Astrocyte (in vitro differentiated cells and primary cell): ENCODE measurements around the gene VPS37C.

Experiments used
- EZH2 ChIP-seq: IDR thresholded peaks from 2 replicates; pipeline ENCODE4 v1.6.1; 2012; ENCODE audit warnings: mild to moderate bottlenecking, low read length, inconsistent platforms; ENCODE audit not compliant: insufficient read depth
- TF ChIP-seq, protein P1 (sequence below): IDR thresholded peaks from 2 replicates; pipeline ENCODE4 v1.5.1; 2011; ENCODE audit warnings: low read depth, mild to moderate bottlenecking, inconsistent platforms, low read length, moderate library complexity; ENCODE audit not compliant: insufficient read depth

DNA sequence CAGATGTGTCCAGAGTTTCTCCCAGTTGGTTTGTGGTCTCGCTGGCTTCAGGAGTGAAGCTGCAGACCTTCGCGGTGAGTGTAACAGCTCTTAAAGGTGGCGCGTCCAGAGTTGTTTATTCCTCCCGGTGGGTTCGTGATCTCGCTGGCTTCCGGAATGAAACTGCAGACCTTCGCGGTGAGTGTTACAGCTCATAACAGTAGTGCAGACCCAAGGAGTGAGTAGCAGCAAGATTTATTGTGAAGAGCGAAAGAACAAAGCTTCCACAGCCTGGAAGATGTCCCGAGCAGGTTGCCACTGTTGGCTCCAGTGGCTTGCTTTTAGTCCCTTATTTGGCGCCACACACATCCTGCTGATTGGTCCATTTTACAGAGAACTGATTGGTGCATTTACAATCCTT lies 40.2 kb upstream of the VPS37C start:
- TF ChIP-seq, protein P1, sequence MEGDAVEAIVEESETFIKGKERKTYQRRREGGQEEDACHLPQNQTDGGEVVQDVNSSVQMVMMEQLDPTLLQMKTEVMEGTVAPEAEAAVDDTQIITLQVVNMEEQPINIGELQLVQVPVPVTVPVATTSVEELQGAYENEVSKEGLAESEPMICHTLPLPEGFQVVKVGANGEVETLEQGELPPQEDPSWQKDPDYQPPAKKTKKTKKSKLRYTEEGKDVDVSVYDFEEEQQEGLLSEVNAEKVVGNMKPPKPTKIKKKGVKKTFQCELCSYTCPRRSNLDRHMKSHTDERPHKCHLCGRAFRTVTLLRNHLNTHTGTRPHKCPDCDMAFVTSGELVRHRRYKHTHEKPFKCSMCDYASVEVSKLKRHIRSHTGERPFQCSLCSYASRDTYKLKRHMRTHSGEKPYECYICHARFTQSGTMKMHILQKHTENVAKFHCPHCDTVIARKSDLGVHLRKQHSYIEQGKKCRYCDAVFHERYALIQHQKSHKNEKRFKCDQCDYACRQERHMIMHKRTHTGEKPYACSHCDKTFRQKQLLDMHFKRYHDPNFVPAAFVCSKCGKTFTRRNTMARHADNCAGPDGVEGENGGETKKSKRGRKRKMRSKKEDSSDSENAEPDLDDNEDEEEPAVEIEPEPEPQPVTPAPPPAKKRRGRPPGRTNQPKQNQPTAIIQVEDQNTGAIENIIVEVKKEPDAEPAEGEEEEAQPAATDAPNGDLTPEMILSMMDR = no peak
- no peak for TF ChIP-seq EZH2
